CD4-positive, alpha-beta T cell treated with Interferon gamma for 1 hour (primary cell): ENCODE results near the gene ANAPC16.
"Not testable (repeated sequence)": the region's sequence is repeated elsewhere in the genome, so short reads cannot be mapped to it uniquely, and the experiment has no call there.

Experiments
- DNase-seq: peaks from one replicate; pipeline ENCODE4 v3.0.0-alpha.2; 2020

The ANAPC16 gene

DNA sequence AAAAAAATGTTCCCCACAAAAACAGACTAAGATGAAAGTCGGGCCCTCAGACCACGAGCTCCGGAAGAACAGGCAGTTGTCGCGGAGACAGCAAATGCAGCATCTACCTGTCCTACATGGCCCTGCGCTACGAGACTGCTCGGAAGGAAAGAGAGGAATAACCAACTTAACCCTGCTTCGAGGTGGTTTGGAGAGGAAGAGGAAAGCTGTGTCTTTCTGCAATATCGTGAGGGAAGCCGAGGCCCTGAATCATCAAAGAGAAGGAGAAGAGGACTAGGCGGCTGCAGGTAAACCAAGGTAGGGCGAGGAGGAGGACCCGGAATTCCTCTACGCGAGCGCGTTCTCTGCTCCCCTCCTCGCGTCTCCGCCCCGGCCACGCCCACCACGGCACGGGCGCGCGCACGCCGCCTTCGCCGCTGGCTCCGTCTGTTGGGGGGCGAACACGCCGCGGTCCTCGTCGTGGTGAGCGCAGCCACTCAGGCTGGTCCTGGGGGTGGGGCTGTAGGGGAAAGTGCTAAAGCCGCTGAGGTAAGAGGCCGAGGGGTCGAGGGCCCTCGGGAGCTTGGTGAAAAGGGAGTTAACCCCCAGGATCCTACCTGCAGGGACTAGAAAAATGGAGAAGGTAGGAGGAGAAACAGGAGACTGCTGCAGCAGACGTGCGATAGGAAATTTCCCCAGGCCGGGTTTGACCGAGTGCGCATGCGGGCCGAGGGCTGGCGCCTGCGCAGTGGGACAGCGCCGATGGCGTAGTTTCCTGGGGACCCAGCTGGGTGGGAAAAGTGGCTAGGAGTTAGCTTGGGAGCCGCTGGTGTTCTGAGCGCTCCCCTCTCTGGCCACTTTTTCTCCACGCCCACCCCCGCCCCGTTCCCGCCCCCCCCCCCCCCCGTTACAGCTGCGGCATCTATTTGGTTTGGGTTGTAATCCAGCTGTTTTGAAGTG is at the start of gene ANAPC16, which contains the start of gene ASCC1:
Gene ANAPC16 (plus strand): TSS at position 402 of the 939 bp plus-strand sequence. CDS start 7,903 bp downstream, outside the sequence.
Gene ASCC1 (minus strand): TSS at position 666 of the 939 bp plus-strand sequence. CDS start 2,978 bp downstream, outside the sequence.
- DNase-seq: peak; percentile 92

DNA sequence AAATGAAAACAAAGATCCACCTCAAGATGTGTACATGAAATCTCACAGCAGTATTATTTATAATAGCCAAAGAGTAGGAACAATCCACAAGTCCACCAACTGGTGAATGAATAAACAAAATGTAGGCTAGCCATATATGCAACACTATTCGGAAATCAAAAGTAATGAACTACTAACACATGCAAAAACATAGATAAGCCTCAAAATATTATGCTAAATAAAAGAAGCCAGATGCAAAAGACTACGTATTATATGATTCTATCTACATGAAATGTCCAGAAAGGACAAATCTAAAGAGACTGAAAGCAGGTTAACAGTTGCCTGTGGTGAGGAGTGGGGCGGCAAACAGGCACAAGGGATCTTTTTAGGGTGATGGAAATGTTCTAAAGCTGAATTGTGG is 48.7 kb upstream of the ANAPC16 start:
- no peak for DNase-seq

DNA sequence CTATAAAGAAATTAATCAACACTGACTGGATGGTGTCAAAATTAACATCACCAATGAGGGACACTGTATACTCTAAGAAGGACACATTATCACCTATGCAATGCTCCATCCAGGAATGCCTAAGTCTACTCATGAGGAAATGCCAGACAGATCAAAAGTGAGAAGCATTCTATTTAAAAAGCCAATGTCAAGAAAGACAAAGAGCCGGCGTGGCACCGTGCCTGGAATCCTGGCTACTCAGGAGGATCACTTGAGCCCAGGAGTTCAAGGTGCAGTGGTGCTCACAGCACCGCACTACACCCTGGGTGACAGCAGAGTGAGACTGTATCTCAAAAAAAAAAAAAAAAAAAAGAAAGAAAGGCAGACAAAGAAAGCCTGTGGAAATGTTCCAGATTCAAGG is 45.5 kb upstream of the ANAPC16 start:
- no peak for DNase-seq

DNA sequence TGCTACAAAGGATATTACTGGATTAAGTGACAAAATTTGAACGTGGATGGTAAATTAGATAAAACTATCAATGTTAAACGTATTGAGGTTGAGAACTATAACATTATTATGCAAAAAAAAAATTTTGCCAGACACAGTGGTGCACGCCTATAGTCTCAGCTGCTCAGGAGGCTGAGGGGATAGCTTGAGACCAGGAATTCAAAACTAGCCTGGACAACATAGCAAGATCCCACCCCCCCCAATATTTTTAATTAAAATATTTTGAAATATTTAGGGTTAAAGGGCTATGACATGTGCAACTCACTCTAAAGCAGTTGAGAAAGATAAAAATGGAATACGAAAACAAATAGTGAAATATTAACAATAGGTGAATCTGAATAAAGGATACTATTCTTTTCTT is 45.1 kb upstream of the ANAPC16 start:
- no peak for DNase-seq

DNA sequence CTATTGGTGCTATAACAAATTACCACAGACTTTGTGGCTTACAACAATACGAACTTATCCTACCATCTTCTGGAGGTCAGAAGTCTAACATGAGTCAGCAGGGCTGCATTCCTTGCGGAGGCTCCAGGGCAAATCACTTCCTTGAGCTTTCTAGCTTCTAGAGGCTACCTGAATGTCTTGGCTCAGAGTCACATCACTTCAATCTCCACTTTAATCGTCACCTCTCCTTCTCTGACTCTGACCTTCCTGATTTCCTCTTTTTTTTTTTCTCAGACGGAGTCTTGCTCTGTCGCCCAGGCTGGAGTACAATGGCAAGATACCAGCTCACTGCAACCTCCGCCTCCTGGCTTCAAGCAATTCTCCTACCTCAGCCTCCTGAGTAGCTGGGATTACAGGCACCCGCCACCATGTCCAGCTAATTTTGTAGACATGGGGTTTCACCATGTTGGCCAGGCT is 44.6 kb upstream of the ANAPC16 start:
- no peak for DNase-seq

DNA sequence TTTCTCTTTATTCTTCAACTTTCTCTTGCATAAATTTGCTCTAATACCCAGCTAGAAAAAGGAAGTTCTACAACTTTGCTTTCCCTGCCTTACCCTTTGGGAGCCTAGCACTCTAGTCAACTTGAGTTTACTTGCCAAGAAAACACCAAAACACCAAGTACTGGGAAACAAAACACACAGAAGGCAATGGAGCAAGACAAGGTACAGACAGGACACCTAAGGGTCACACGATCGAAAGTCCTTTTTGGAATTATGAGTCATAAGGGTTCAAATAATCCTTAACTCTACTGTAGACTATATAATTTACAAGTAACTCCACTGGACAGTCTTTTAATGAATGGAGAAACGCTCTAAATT is 42.6 kb upstream of the ANAPC16 start:
- DNase-seq: no peak

DNA sequence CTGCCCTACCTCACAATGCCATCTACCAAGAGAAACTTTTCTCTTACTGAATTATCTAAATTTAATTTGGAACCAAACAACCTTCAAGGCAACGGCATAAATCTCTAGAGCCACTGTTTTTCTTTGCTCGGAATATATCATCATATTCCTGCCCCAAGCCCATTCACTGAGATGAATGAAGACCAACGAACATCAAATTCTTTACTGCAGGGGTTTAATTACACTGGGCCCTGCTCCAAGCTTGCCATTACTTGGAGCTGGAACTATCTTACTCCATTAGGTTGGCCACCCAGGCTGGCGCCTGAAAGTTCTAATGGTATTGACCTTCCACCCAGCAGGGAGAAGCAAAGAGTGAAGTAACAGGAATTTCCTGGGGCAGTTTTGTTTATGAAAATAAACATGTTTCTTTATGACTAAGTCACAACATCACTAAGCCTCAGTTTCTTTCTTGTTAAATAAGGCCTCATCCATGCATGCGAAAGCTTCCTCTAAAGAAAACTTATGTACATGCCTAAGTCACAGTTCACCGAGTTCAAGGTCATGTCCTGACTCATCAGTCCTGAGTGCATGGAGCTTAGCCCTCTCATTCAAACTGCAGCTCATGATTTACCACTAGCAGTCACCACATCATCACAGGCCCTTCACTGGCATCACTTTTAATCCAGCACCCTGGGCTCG is 42.1 kb upstream of the ANAPC16 start:
- DNase-seq: no peak

DNA sequence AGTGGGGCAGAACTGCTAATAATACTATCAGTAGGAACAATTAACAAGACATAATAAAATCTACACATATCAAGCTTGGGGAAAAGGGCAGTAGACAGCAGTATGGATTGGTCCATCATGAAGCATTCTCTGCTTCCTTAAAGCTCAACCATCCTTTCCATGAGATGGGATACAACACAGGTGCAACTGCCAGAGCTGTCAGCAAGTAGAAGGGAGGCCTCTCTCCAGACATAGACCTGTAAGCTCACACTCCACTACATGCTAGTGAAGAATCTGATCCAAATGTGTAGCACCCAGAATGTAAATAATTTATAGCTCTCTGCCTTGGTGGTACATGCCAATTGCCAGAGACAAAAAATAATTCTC is 41.5 kb upstream of the ANAPC16 start:
- no peak for DNase-seq

DNA sequence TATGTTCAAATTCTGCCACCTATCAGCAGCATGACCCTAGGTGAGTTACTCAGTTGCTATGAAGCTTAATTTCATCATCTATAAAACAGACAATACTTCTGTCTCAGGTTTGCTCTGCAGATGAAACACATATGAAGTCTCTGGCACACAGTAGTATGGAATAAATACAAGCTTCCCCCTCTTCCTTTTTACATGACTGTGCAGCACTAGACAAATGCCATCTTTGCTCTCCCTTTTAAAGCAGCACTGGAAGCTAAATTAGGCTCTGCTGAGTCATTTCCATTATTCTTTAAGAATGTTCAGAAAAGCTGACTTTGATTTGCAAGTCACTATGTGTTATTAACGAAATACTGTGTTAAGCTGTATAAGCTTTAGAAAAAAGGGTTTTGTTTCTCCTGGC is 40.7 kb upstream of the ANAPC16 start:
- DNase-seq: no peak

DNA sequence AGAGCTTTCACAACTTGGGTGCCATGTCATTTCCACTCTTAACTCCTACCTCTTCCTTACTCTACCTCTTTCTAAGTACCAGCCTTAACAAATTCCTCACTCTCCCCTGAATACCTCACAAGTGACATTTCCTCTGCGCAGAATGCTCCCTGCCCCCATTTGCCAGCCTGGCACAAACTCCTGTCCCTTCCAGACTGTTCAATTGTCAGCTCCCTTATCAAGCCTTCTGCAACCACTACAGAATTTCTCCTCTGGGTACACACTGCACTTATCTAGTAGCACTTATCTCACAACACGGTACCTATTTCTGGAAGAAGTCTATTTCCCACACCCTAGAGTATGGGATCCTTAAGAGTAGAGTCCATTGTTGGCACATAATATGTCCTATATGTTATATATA is 39.1 kb upstream of the ANAPC16 start:
- no peak for DNase-seq

DNA sequence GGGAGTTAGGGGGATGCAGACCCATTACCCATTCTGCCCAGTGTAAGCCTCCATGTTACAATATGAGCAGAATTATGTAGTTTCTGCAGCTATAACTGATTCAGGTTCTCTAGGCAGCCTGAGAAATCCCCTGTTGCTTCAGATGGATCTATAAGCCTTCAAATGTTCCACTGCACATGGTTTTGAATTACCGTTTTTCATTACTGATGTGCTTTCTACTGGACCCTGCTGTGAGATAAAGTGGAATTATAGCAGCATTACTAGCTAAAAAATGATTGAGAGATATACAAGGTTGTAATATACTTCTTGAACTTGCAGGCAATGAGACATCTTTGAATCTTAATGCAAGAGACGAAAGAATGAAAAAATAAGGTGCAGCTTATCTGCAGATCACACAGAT is 38.4 kb upstream of the ANAPC16 start:
- DNase-seq: no peak

DNA sequence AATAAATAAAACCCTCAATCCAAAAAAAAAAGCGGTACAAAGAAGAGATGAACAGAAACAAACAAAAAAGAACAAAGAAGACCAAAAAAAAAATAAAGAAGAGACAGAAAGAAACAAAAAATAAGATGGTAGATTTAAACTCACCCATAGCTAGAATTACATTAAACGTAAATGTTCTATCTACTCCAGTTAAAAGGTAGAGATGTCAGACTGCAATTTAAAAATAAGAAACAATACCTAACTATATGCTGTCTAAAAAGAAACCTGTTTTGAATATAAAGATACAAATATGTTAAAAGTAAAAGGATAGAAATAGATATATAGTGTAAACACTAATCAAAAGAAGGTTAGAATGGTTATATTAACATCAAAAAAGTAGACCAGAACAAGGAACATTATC is 31.7 kb upstream of the ANAPC16 start:
- no peak for DNase-seq

DNA sequence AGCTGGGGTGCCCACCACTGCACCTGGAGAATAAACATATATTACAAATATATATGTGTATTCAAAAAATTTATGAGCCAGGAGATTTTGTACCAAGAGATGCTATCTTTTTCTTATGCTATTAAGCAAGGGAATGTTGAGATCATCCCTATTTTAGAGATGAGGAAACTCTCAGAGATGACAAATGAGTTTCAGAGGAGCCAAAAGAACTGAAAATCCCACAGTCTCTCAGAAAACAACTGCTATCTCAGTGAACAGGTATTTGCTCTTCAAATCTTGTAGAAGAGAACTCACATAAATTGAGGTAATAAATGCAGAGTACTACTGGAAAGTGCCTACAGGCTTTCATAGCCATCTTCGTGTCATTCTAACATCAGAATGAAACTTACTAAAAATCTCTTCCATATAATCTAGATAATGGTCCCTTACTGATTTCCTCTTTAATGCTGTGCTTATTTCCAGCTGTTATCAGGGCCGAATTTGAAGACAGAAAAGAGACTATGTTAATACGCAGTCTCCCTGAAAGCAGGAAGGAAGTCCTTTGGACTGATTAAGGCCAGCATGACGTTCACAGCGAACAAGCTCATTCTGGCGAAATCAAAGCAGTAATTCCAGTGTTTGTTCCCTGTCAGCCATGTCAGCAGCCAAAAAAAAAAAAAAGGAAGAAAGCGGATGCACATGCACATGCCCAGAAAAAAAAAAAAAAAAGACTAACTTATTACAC is 29.4 kb upstream of the ANAPC16 start:
- DNase-seq: peak; percentile 5

DNA sequence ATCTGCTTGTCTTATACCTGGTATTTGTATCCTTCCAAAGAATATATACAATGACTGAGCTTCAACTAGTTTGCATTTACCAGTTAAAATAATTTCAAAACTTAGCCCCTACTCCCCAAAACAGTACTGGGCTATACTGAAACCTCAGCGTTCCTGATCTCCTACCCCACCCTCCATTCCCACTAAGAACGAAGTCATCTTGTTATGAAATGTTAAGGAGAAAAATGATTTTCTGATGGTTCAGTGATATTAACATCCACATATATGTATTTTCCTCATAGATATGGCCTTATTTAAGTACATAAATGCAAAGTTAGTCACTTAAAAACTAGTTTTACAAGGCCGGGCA is 28.9 kb upstream of the ANAPC16 start:
- no peak for DNase-seq

DNA sequence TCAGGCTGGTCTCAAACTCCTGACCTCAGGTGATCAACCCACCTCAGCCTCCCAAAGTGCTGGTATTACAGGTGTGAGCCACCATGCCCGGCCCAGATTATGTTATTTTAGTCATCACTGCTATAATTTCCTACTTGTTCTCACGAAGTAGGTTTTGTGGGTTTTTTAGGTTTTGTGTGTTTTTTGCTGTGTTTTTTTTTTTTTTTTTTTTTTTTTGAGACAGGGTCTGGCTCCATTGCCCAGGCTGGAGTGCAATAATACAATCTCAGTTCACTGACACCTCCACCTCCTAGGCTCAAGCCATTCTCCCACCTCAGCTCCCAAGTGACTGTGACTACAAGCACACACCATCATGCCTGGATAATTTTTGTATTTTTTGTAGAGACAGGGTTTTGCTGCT is 20.9 kb upstream of the ANAPC16 start:
- DNase-seq: no peak

DNA sequence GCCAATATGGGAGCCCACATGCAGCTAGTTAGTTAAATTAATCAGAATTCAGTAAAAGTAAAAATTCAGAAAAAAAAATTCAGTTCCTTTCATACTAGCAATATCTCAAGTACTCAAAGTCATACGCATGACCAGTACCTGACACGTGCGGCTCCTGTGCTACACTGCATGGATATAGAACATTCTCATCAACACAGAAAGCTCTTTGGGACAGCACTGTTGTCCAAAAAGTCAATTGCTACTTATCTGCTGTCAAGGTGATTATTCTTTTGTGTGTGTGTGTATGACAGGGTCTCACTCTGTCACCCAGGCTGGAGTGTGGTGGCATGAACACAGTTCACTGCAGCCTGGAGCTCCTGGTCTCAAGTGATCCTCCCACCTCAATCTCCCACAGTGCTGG is 14.9 kb upstream of the ANAPC16 start:
- no peak for DNase-seq

DNA sequence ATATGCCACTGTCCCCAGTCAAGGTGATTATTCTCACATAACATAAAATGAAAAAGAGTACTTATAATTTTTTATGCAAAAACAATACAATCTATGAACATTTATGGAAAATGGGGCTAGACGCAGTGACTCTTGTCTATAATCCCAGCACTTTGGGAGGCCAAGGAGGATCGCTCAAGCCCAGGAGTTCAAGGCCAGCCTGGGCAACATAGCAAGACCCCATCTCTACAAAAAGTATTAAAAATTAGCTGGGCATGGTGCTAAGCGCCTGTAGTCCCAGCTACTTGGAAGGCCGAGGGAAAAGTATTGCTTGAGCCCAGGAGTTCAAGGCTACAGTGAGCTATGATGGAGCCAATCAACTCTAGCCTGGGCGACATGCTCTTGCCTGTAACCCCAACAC is 14.5 kb upstream of the ANAPC16 start:
- no peak for DNase-seq

DNA sequence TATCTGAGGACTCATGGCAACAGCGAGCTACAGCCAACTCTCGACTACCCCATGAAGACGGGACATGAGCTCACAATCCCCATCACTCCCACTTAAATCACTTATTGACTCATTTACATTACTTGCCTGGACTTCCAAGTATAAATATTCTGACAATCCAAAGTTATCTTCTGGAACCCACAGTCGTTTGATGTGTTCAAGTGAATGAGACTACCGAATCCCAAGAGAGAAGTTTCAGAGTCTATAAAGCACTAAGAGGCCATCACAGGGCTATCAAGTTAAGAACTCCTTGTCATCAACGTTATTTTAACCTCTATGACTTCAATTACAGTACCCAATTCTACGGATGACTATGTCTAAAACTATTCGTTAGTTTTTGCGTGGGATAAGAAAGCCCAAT is 11.5 kb upstream of the ANAPC16 start:
- DNase-seq: no peak

DNA sequence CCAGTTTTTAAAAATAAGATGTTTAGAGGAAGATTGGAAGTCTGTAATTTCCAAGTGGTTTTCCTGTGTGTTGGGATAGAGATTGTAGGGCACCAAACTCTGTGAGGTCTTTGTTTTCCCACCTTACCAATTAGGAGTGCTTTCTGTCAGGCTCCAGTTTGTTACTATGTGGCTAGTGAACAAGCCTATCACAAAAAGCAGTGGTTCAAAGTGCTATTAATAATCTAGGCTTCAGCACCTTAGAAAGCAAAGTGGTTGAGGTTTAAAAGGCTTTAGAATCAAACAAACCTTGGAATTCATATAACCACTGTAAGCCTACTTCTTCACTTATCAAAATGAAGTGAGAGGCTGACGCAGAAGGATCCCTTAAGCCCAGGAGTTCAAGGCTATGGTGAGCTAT is 11.1 kb upstream of the ANAPC16 start:
- DNase-seq: no peak

DNA sequence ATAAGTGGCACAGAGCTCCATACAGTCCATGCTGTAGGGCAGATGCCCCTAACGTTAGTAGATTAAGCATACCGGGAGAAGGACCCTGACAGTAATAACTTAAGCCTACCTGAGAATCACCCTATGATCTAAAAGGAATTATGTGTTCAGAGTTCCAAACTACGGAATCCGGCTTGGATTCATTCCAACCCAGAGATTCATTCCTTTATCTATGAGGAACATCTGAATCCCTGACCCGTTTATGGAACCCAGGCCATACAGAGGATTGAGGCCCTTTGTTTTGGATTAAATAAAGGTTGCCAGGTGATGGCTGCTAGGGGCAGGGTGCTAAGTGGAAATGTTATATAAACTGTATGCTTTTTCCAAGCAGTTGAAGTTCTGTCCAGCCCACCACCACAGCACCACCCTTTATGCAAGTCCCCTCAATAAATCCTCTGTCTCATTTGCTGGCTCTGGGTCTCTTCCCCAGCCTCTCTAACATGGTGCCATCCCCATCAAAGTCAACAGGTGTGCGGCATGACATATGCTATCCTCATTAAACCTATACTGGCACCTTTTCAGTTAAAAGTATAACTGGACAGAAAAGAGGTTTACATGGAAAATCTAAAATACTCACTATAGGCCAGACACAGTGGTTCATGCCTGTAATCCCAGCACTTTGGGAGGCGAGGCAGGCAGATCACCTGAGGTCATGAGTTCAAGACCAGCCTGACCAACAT is 9.1 kb upstream of the ANAPC16 start:
- no peak for DNase-seq

DNA sequence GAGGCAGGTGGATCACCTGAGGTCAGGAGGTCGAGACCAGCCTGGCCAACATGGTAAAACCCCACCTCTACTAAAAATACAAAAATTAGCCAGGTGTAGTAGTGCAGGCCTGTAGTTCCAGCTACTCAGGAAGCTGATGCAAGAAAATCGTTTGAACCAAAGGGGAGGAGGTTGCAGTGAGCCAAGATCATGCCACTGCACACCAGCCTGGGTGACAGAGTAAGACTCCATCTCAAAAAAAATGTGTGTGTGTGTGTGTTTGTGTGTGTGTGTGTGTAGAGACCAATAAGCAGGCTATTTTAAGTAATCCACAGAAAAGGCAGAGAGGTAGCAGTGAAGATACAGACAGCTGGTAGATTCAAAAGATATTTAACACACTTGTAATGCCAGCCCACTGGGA is 7.3 kb upstream of the ANAPC16 start:
- not testable (repeated sequence) for DNase-seq

DNA sequence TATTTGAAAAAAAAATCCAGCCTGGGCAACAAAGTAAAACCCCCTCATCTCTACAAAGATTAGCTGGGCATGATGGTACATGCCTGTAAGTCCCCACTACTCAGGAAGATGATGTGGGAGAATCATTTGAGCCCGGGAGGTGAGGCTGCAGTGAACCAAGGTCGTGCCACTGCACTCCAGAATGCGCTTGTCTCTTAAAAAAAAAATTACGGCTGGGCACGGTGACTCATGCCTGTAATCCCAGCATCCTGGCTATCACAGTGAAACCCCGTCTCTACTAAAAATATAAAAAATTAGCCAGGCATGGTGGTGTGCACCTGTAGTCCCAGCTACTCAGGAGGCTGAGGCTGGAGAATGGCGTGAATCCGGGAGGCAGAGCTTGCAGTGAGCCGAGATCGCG is 4.4 kb upstream of the ANAPC16 start:
- not testable (repeated sequence) for DNase-seq

DNA sequence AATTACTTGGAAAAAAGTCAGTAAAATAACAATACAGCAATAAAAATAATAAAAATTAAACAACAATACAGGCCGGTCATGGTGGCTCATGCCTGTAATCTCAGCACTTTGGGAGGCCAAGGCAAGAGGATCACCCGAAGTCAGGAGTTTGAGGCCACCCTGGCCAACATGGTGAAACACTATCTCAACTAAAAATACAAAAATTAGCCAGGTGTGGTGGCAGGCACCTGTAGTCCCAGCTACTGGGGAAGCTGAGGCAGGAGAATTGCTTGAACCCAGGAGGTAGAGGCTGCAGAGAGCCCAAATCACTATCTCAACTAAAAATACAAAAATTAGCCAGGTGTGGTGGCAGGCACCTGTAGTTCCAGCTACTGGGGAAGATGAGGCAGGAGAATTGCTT is 4.0 kb upstream of the ANAPC16 start:
- DNase-seq: not testable (repeated sequence)
